Testis (tissue), 3 donors: ENCODE data around the gene FAM53B. TPM values are rescaled to one million over a fixed set of nuclear protein-coding genes. Genes with fewer than 3 reads are reported as not detected.

Source experiments
- DNase-seq: peaks from one replicate; pipeline ENCODE4 v3.0.0-alpha.2; 2019
- H3K27ac ChIP-seq, 2 donors: fragments of 200-600 bp; sonication (generic); one replicate each; pipeline ENCODE4 v1.5.1; 2019
- H3K27me3 ChIP-seq: fragments of 200-600 bp; sonication (generic); one replicate; pipeline ENCODE4 v1.5.1; 2019
- H3K36me3 ChIP-seq: fragments of 200-600 bp; sonication (generic); one replicate; pipeline ENCODE4 v1.5.1; 2017; ENCODE audit warnings: low read depth; ENCODE audit errors: missing control alignments
- H3K4me1 ChIP-seq: fragments of 200-600 bp; sonication (generic); one replicate; pipeline ENCODE4 v1.5.1; 2019
- H3K4me3 ChIP-seq, 2 donors: fragments of 200-600 bp; sonication (generic); one replicate each; pipeline ENCODE4 v1.5.1; 2017 to 2019
- H3K9me3 ChIP-seq: fragments of 200-600 bp; sonication (generic); one replicate; pipeline ENCODE4 v1.5.1; 2017
- POLR2A ChIP-seq: fragments of 450-650 bp; IDR thresholded peaks from one replicate; pipeline ENCODE4 v1.6.1; 2017; ENCODE audit warnings: antibody characterized with exemption, mild to moderate bottlenecking, moderate library complexity
- WGBS, 2 donors: methylation state at CpG; one replicate each; pipeline ENCODE4 v1.1.5; 2018; 5-methylcytosine and 5-hydroxymethylcytosine counted together
- intact Hi-C: fragments of 100-400 bp; cut with DNase I; formaldehyde crosslinking; loops from one replicate; pipeline ENCODE4 v1.15.1; 2023; ENCODE audit warnings: low total_unique reads
- polyA plus RNA-seq: library from polyadenylated mRNA; stranded (reverse); fragments of 350-450 nt; fragmentation: Illumina TruSeq; extraction: RNeasy Lipid Tissue Mini Kit (QIAGEN cat#74804); gene quantifications from one replicate; pipeline ENCODE4 v1.2.3, GENCODE V29; 2014; ENCODE audit warnings: low read depth, low replicate concordance; ENCODE audit not compliant: insufficient read depth
- total RNA-seq, 2 donors: library from RNA; depleted of rRNA; stranded (reverse); fragments of >200 nt; gene quantifications; one replicate each; pipeline ENCODE4 v1.2.3, GENCODE V29; 2016
- TF ChIP-seq, protein P1 (sequence below), 3 experiments: fragments of 450-650 bp in 2 of 3; fragments of 200-600 bp in 1 of 3; sonication (generic) in 1 of 3; IDR thresholded peaks; one replicate each; pipeline ENCODE4 v1.5.1; 2016 to 2019; ENCODE audit warnings: antibody characterized with exemption in 3 of 3, mild to moderate bottlenecking in 2 of 3, moderate library complexity in 1 of 3

FAM53B gene
- total and polyA plus RNA-seq, 3 donors from 2014 or later: 36.9 to 125 (median 109) TPM

DNA sequence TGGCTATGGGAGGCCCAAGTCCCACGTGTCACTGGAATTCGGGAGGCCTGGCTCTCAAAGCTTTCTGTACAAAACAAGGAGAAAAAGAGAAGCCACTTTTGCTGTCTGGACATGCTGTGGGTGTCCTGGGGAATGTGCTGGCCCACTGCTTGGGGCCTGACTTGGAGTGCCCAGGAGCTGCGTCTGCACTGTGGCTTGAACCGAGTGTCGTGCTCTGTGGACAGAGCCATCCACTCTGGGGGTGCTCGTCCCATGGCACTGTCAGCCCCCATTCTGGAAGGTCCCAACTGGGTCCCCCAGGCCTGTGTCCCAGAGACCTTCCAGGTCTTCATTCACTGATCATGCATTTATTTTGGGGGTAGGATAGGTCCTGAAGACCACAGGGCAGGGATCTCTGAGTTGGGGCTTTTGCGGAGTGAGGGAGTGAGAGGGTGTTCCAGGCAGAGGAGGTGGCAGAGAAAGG is 144.6 kb downstream of the FAM53B start:
- no peak overlapping the region for H3K27ac ChIP-seq

DNA sequence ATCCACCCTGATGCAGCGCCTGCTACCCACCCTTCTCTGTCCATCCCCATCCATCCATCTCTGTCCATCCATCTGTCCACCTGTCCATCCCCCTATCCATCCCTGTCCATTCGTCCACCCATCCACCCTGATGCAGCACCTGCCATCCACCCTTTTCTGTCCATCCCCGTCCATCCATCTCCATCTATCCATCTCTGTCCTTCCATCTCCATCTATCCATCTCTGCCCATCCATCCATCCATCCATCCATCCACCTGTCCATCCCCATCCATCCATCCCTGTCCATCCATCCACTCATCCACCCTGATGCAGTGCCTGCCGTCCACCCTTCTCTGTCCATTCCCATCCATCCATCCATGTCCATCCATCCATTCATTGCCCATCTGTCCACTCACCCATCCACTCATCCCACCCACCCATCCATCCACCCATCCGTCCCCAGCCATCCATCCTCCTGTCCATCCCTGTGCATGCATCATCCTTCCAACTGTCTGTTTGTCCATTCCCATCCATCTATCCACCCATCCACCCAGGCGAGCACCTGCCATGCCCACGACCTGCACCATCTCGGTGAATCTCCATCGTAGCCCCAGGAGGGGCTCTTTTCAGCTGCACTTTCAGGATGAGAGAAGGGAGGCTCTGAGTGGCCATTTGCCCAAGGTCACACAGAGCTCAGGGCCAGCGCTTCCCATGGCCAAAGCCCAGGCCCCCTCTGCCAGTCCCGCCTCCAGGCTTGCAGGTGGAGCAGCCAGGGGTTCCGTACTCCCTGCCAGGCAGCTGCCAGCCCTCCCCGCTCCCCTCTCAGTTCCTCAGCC is 145.2 kb downstream of the FAM53B start:
- Histone ChIP-seq H3K4me1 (peaks cover 8% of the 10 kb centered on the region), H3K27ac (no peak overlapping the region), H3K27me3 (no peaks in the 10 kb centered on the region), H3K36me3 (no peaks in the 10 kb centered on the region), H3K4me3 (no peak overlapping the region), H3K9me3 (no peaks in the 10 kb centered on the region)
- 78 to 79% methylated on average over 12 to 13 of the region's 13 CpGs for WGBS, 2 donors
- no peak for TF ChIP-seq POLR2A
- TF ChIP-seq, protein P1, sequence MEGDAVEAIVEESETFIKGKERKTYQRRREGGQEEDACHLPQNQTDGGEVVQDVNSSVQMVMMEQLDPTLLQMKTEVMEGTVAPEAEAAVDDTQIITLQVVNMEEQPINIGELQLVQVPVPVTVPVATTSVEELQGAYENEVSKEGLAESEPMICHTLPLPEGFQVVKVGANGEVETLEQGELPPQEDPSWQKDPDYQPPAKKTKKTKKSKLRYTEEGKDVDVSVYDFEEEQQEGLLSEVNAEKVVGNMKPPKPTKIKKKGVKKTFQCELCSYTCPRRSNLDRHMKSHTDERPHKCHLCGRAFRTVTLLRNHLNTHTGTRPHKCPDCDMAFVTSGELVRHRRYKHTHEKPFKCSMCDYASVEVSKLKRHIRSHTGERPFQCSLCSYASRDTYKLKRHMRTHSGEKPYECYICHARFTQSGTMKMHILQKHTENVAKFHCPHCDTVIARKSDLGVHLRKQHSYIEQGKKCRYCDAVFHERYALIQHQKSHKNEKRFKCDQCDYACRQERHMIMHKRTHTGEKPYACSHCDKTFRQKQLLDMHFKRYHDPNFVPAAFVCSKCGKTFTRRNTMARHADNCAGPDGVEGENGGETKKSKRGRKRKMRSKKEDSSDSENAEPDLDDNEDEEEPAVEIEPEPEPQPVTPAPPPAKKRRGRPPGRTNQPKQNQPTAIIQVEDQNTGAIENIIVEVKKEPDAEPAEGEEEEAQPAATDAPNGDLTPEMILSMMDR (IDR thresholded peaks at IDR 0.05): no peak
- intact Hi-C loops: no loop called here
- DNase-seq: no peak

More for the DNA sequence above, 144.6 kb downstream of the FAM53B start:
- Histone ChIP-seq H3K4me3 (no peak overlapping the region), H3K4me1 (peaks cover 9% of the 10 kb centered on the region), H3K9me3 (no peaks in the 10 kb centered on the region), H3K36me3 (no peaks in the 10 kb centered on the region), H3K27me3 (no peaks in the 10 kb centered on the region)
- WGBS, 2 donors: 58 to 71% methylated on average over 4 to 7 of the region's 7 CpGs
- intact Hi-C loops: no loop called here
- no peak for DNase-seq
- TF ChIP-seq, protein P1 (IDR thresholded peaks at IDR 0.05): no peak
- no peak for TF ChIP-seq POLR2A

DNA sequence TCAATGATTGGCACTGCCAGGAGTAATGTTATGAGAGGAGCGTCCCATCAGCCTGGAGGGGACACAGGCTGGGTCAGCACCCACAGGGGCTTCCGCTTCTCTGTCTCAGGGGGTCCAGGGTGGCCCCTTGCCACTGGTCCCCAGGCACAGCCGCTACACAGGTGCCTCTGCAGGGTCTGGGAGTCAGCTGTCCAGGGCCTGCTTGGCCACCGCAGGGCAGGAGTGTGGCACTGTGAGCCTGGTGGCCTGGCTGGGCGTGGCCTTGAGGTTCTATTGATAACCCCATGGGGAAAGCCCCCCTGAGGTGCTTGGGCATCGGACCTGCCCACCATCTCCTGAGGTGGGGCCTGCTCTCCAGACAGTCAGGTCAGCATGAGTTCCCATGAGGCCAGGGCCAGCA is 146.0 kb downstream of the FAM53B start:
- DNase-seq: no peak
- no peak for TF ChIP-seq POLR2A
- TF ChIP-seq, protein P1 (IDR thresholded peaks at IDR 0.05): no peak
- peaks cover 8% of the 10 kb centered on the region for H3K4me1 ChIP-seq
- H3K27ac ChIP-seq: no peak overlapping the region
- H3K27me3 ChIP-seq: no peaks in the 10 kb centered on the region
- H3K4me3 ChIP-seq: no peak overlapping the region
- no peaks in the 10 kb centered on the region for H3K36me3 ChIP-seq
- H3K9me3 ChIP-seq: no peaks in the 10 kb centered on the region
- WGBS, 2 donors: 65 to 83% methylated on average over 2 to 5 of the region's 6 CpGs
- intact Hi-C loops: no loop called here

DNA sequence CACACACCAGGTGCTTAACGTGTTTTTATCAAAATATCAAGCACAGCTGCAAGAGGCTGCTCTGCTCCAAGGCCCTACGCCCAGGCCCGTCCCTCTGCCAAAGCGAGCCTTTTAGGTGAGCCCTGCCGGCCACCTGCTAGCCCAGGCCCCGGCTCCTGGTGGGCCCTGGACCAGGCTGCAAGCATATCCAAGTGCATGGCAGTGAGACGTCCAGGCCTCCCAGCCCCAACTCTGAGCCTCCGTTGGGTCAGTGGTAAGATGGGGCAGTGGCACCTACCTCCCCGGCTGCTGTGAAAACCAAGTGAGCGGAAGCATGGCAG is 146.4 kb downstream of the FAM53B start:
- H3K27ac ChIP-seq: no peak overlapping the region
- no peak for DNase-seq
- peaks cover 8% of the 10 kb centered on the region for H3K4me1 ChIP-seq
- 90 to 93% methylated on average over 9 to 10 of the region's 10 CpGs for WGBS, 2 donors
- intact Hi-C loops: no loop called here
- H3K36me3 ChIP-seq: no peaks in the 10 kb centered on the region
- no peaks in the 10 kb centered on the region for H3K9me3 ChIP-seq
- no peaks in the 10 kb centered on the region for H3K27me3 ChIP-seq
- TF ChIP-seq, protein P1 (IDR thresholded peaks at IDR 0.05): no peak
- TF ChIP-seq POLR2A: no peak
- no peak overlapping the region for H3K4me3 ChIP-seq
